K562 (cell line): ENCODE data around the gene FILIP1L. TPM values are rescaled to one million over a fixed set of nuclear protein-coding genes. Genes with fewer than 3 reads are reported as not detected.

Source experiments
- E2F5 ChIP-seq: sonication (generic); formaldehyde crosslinking; IDR thresholded peaks from 2 replicates; pipeline ENCODE4 v1.8.0; 2022; ENCODE audit warnings: mild to moderate bottlenecking, missing genetic modification reagents
- EP400 ChIP-seq: fragments of 450-650 bp; IDR thresholded peaks from 2 replicates; pipeline ENCODE4 v1.6.1; 2017; ENCODE audit warnings: antibody characterized with exemption, mild to moderate bottlenecking, moderate library complexity
- HDGF ChIP-seq: fragments of 450-650 bp; IDR thresholded peaks from 2 replicates; pipeline ENCODE4 v1.6.1; 2016
- HLTF ChIP-seq: fragments of 450-650 bp; IDR thresholded peaks from 2 replicates; pipeline ENCODE4 v1.6.1; 2016
- NCOA1 ChIP-seq: fragments of 450-650 bp; IDR thresholded peaks from 2 replicates; pipeline ENCODE4 v1.6.1; 2016; ENCODE audit warnings: low read depth
- TAF9B ChIP-seq: fragments of 450-650 bp; IDR thresholded peaks from 2 replicates; pipeline ENCODE4 v1.6.1; 2018; ENCODE audit warnings: mild to moderate bottlenecking; ENCODE audit not compliant: partially characterized antibody
- polyA plus RNA-seq, 8 experiments: library from polyadenylated mRNA; depleted of rRNA in 4 of 8; stranded (reverse) in 5 of 8; unstranded in 3 of 8; fragments of >200 nt; fragmentation: Nextera tagmentation in 2 of 8; fragmentation: Illumina TruSeq in 1 of 8; extraction: Ambion mirVana in 2 of 8; extraction: Trizol in 1 of 8; gene quantifications; 2 replicates each; pipeline versions ENCODE4 v1.2.1 to v1.2.3, GENCODE V29; 2011 to 2014; ENCODE audit warnings: inconsistent platforms in 1 of 8, missing spikeins in 1 of 8
- total RNA-seq, 7 experiments: library from RNA; depleted of rRNA in 6 of 7; stranded (reverse); fragments of >200 nt in 6 of 7; fragmentation: Illumina TruSeq in 2 of 7; extraction: Trizol in 2 of 7; gene quantifications; 2 replicates each; pipeline versions ENCODE4 v1.2.1 to v1.2.3, GENCODE V29; 2011 to 2021; ENCODE audit warnings: low replicate concordance in 1 of 7
- TF ChIP-seq, protein P1 (sequence below): sonication (generic); formaldehyde crosslinking; IDR thresholded peaks from 2 replicates; pipeline ENCODE4 v1.8.0; 2023; ENCODE audit warnings: missing genetic modification reagents, mild to moderate bottlenecking, borderline replicate concordance

FILIP1L gene
- total and polyA plus RNA-seq, 9 of the 15 experiments (the other 6 are each of a cell fraction or from before 2014, with no cell fraction given), result 0.50 to 2.1 (median 1.1) TPM

DNA sequence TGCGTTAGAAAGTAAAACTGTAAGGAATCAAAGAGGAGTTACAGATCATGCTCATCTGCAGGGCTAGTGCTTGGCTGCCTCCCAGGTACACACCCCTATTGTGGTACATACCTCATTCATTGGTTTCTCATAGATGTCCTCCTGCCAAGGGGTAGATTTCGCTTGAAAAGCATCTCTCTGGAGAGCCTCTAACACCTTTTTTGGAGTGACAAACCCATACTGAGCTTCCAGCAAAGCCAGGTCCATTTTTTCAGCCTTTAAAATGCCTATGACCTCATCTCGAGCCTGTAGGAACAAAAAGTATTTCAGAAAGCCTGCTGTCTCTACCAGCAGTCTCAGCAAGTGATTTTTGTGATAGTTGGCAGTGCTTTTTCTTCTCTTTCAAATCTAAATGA lies 184.6 kb downstream of the FILIP1L start (continued):
- TF ChIP-seq EP400, result no peak
- no peak for TF ChIP-seq NCOA1
- no peak for TF ChIP-seq HDGF
- no peak for TF ChIP-seq HLTF
- no peak for TF ChIP-seq E2F5 (CRISPR knock-in tag)
- TF ChIP-seq, protein P1, sequence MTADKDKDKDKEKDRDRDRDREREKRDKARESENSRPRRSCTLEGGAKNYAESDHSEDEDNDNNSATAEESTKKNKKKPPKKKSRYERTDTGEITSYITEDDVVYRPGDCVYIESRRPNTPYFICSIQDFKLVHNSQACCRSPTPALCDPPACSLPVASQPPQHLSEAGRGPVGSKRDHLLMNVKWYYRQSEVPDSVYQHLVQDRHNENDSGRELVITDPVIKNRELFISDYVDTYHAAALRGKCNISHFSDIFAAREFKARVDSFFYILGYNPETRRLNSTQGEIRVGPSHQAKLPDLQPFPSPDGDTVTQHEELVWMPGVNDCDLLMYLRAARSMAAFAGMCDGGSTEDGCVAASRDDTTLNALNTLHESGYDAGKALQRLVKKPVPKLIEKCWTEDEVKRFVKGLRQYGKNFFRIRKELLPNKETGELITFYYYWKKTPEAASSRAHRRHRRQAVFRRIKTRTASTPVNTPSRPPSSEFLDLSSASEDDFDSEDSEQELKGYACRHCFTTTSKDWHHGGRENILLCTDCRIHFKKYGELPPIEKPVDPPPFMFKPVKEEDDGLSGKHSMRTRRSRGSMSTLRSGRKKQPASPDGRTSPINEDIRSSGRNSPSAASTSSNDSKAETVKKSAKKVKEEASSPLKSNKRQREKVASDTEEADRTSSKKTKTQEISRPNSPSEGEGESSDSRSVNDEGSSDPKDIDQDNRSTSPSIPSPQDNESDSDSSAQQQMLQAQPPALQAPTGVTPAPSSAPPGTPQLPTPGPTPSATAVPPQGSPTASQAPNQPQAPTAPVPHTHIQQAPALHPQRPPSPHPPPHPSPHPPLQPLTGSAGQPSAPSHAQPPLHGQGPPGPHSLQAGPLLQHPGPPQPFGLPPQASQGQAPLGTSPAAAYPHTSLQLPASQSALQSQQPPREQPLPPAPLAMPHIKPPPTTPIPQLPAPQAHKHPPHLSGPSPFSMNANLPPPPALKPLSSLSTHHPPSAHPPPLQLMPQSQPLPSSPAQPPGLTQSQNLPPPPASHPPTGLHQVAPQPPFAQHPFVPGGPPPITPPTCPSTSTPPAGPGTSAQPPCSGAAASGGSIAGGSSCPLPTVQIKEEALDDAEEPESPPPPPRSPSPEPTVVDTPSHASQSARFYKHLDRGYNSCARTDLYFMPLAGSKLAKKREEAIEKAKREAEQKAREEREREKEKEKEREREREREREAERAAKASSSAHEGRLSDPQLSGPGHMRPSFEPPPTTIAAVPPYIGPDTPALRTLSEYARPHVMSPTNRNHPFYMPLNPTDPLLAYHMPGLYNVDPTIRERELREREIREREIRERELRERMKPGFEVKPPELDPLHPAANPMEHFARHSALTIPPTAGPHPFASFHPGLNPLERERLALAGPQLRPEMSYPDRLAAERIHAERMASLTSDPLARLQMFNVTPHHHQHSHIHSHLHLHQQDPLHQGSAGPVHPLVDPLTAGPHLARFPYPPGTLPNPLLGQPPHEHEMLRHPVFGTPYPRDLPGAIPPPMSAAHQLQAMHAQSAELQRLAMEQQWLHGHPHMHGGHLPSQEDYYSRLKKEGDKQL (CRISPR knock-in tag), result no peak
- TF ChIP-seq TAF9B, result no peak
- TF ChIP-seq, all 486 proteins: peak for 0
